Stomach (tissue), 9 donors: ENCODE data around the gene OR13C3. TPM values are rescaled to one million over a fixed set of nuclear protein-coding genes. Genes with fewer than 3 reads are reported as not detected.

Experiments
- DNase-seq, 2 donors: peaks; one replicate each; pipeline versions ENCODE4 v3.0.0 to v3.0.0-alpha.2; 2013 to 2019
- H3K27ac ChIP-seq, 5 donors: fragments of 200-600 bp in 4 of 5; sonication (generic) in 4 of 5; one replicate each; pipeline ENCODE4 v1.5.1; 2013 to 2019; ENCODE audit warnings: mild to moderate bottlenecking in 1 of 5, moderate library complexity in 1 of 5
- H3K27me3 ChIP-seq, 3 donors: fragments of 200-600 bp; sonication (generic); one replicate each; pipeline ENCODE4 v1.5.1; 2017 to 2019; ENCODE audit warnings: mixed run types in 1 of 3
- H3K36me3 ChIP-seq, 4 donors: fragments of 200-600 bp; sonication (generic); 1 replicate in 3 of 4; 2 replicates in 1 of 4; pipeline ENCODE4 v1.5.1; 2016 to 2019
- H3K4me1 ChIP-seq, 4 donors: fragments of 200-600 bp; sonication (generic); one replicate each; pipeline ENCODE4 v1.5.1; 2016 to 2019
- H3K4me3 ChIP-seq, 4 donors: fragments of 200-600 bp; sonication (generic) in 3 of 4; one replicate each; pipeline ENCODE4 v1.5.1; 2016 to 2019; ENCODE audit warnings: mild to moderate bottlenecking in 1 of 4
- H3K9me3 ChIP-seq, 4 donors: fragments of 200-600 bp; sonication (generic); one replicate each; pipeline ENCODE4 v1.5.1; 2016 to 2019
- CTCF ChIP-seq, 7 experiments: fragments of 450-650 bp in 4 of 7; fragments of 200-600 bp in 3 of 7; sonication (generic) in 3 of 7; IDR thresholded peaks; one replicate each; pipeline ENCODE4 v1.5.1; 2016 to 2019; ENCODE audit warnings: antibody characterized with exemption in 7 of 7, control low read depth in 2 of 7, mild to moderate bottlenecking in 1 of 7
- EP300 ChIP-seq: sonication (generic); formaldehyde crosslinking; IDR thresholded peaks from one replicate; pipeline ENCODE4 v1.6.1; 2017; ENCODE audit warnings: antibody characterized with exemption
- POLR2A ChIP-seq, 4 donors: fragments of 450-650 bp; IDR thresholded peaks; one replicate each; pipeline ENCODE4 v1.6.1; 2016; ENCODE audit warnings: antibody characterized with exemption in 4 of 4, control low read depth in 2 of 4, mild to moderate bottlenecking in 1 of 4, moderate library complexity in 1 of 4
- POLR2AphosphoS5 ChIP-seq, 3 donors: sonication (generic); formaldehyde crosslinking; IDR thresholded peaks; one replicate each; pipeline ENCODE4 v1.6.1; 2016; ENCODE audit warnings: antibody characterized with exemption in 3 of 3
- WGBS, 5 donors: extraction: QIAGEN DNeasy Blood & Tissue Kit in 3 of 5; methylation state at CpG; one replicate each; pipeline versions ENCODE4 v1.1.5 to v1.1.7; 2013 to 2018; 5-methylcytosine and 5-hydroxymethylcytosine counted together
- intact Hi-C: fragments of 100-400 bp; cut with DNase I; formaldehyde crosslinking; loops from one replicate; pipeline ENCODE4 v1.15.1; 2023; ENCODE audit warnings: low total_unique reads
- polyA plus RNA-seq, 3 donors: library from polyadenylated mRNA; stranded (reverse); fragments of 200-250 nt; gene quantifications; one replicate each; pipeline ENCODE4 v1.2.3, GENCODE V29; 2013
- total RNA-seq, 5 donors: library from RNA; depleted of rRNA; stranded (reverse); fragments of >200 nt; gene quantifications; one replicate each; pipeline versions ENCODE4 v1.1.0 to v1.2.3, GENCODE V29; 2014 to 2016
- donor health status: healthy with polysubstance abuse.
- donor health status: Bipolar disorder and iron deficiency.
- donor health status: healthy.

OR13C3 gene
- total and polyA plus RNA-seq, 8 donors: not detected

GRCh38 chr9:104514901-104515300 is 21.8 kb downstream of the OR13C3 start:
- DNase-seq: no peak
- no peaks in the 10 kb centered on the region for H3K36me3 ChIP-seq
- intact Hi-C loops: no loop called here
- no peak overlapping the region for H3K4me3 ChIP-seq
- H3K4me1 ChIP-seq: no peaks in the 10 kb centered on the region
- no peaks in the 10 kb centered on the region for H3K27me3 ChIP-seq
- 69 to 78% (median 72%) methylated on average over 5 of the region's 5 CpGs for WGBS, 5 donors
- no peak for TF ChIP-seq EP300
- TF ChIP-seq POLR2A (IDR thresholded peaks at IDR 0.05): no peak
- H3K27ac ChIP-seq: no peak overlapping the region
- H3K9me3 ChIP-seq: no peaks in the 10 kb centered on the region

DNA sequence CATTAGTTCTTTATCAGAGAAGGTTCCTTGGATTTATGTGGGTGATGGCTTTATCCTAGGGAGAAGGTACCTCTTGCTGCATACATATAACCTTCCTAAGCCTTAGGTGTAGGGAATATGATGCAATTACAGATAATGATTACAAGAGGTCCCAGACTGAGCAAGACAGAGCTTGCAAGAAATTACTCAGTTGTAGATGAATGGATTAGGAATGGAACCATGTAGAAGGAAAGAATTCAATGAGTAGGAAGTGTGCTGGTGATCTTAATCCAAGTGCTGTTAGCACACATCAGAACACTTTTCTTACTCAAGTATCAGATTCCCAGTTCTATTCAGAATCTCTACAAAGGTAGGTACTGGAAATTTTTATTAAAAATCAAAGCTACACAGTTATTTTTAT is 30.1 kb downstream of the OR13C3 start:
- no peaks in the 10 kb centered on the region for H3K36me3 ChIP-seq
- H3K27me3 ChIP-seq: no peaks in the 10 kb centered on the region
- intact Hi-C loops: no loop called here

GRCh38 chr9:104503963-104504362 is 32.7 kb downstream of the OR13C3 start, which contains the start of gene OR13F1:
OR13F1 (plus strand) TSS chr9:104504263; CDS start chr9:104504263, 0 bp downstream.
- no peak for DNase-seq
- no peak within 1 kb of the TSS for H3K27ac ChIP-seq
- no peaks in the 10 kb centered on the region for H3K27me3 ChIP-seq
- intact Hi-C loops: no loop called here
- H3K4me3 ChIP-seq: no peak within 1 kb of the TSS
- no peak for TF ChIP-seq POLR2A (IDR thresholded peaks at IDR 0.05)
- TF ChIP-seq POLR2AphosphoS5 (IDR thresholded peaks at IDR 0.05): no peak
- no peak for TF ChIP-seq EP300
- TF ChIP-seq CTCF (IDR thresholded peaks at IDR 0.05): no peak
- H3K4me1 ChIP-seq: no peaks in the 10 kb centered on the region
- WGBS, 5 donors: 87 to 94% (median 93%) methylated on average over 5 of the region's 5 CpGs
- H3K9me3 ChIP-seq: no peaks in the 10 kb centered on the region
- H3K36me3 ChIP-seq: no peaks in the 10 kb centered on the region

More for the DNA sequence above, 30.1 kb downstream of the OR13C3 start:
- no peak overlapping the region for H3K4me3 ChIP-seq
- no peak for DNase-seq
- H3K9me3 ChIP-seq: no peaks in the 10 kb centered on the region
- no peak overlapping the region for H3K27ac ChIP-seq
- TF ChIP-seq POLR2A (IDR thresholded peaks at IDR 0.05) (no peak), POLR2AphosphoS5 (IDR thresholded peaks at IDR 0.05) (no peak), CTCF (IDR thresholded peaks at IDR 0.05) (no peak), EP300 (no peak)
- no peaks in the 10 kb centered on the region for H3K4me1 ChIP-seq

- no peak for DNase-seq
- no peak for TF ChIP-seq POLR2A (IDR thresholded peaks at IDR 0.05)
- TF ChIP-seq EP300: no peak
- no peak for TF ChIP-seq CTCF (IDR thresholded peaks at IDR 0.05)
- no peak for TF ChIP-seq POLR2AphosphoS5 (IDR thresholded peaks at IDR 0.05)
- intact Hi-C loops: no loop called here
Measured at GRCh38 chr9:104503440-104503839, 33.2 kb downstream of the OR13C3 start.

GRCh38 chr9:104494808-104495207 is 41.8 kb downstream of the OR13C3 start:
- WGBS, 5 donors: 33 to 44% (median 36%) methylated on average over 3 of the region's 3 CpGs
- no peaks in the 10 kb centered on the region for H3K9me3 ChIP-seq
- intact Hi-C loops: no loop called here
- no peaks in the 10 kb centered on the region for H3K27me3 ChIP-seq
- no peaks in the 10 kb centered on the region for H3K4me1 ChIP-seq
- H3K4me3 ChIP-seq: no peak overlapping the region
- H3K27ac ChIP-seq: no peak overlapping the region
- peak in 1 of 7 experiments; percentile 10 for TF ChIP-seq CTCF (IDR thresholded peaks at IDR 0.05)
- TF ChIP-seq POLR2A (IDR thresholded peaks at IDR 0.05): no peak
- no peaks in the 10 kb centered on the region for H3K36me3 ChIP-seq
- DNase-seq: peak in 1 of 2 donors; percentile 7

More at GRCh38 chr9:104503440-104503839, 33.2 kb downstream of the OR13C3 start:
- Histone ChIP-seq H3K27ac (no peak overlapping the region), H3K4me1 (no peaks in the 10 kb centered on the region), H3K4me3 (no peak overlapping the region), H3K9me3 (no peaks in the 10 kb centered on the region), H3K27me3 (no peaks in the 10 kb centered on the region), H3K36me3 (no peaks in the 10 kb centered on the region)

Other genes starting within 250 kb of the OR13C3 start
- not detected for gene OR13F1, start 32.6 kb downstream of the OR13C3 start, total RNA-seq
- gene OR13F1, start 32.6 kb downstream of the OR13C3 start, polyA plus RNA-seq: not detected
- gene OR13C4, start 9.6 kb downstream of the OR13C3 start, total RNA-seq: under 1 TPM in 1 of 5 donors, not detected in 4; 0.55 TPM
- not detected for gene OR13C4, start 9.6 kb downstream of the OR13C3 start, polyA plus RNA-seq
- not detected for gene OR13C8, start 32.3 kb upstream of the OR13C3 start, total RNA-seq
- not detected for gene OR13C8, start 32.3 kb upstream of the OR13C3 start, polyA plus RNA-seq
- gene OR13C5, start 62.6 kb upstream of the OR13C3 start, total RNA-seq: not detected
- not detected for gene OR13C5, start 62.6 kb upstream of the OR13C3 start, polyA plus RNA-seq
- not detected for gene OR13C2, start 68.8 kb upstream of the OR13C3 start, total RNA-seq
- not detected for gene OR13C2, start 68.8 kb upstream of the OR13C3 start, polyA plus RNA-seq
- gene OR13C9, start 81.3 kb upstream of the OR13C3 start, total RNA-seq: not detected
- gene OR13C9, start 81.3 kb upstream of the OR13C3 start, polyA plus RNA-seq: not detected
- not detected for gene OR13D1, start 157.7 kb upstream of the OR13C3 start, total RNA-seq
- gene OR13D1, start 157.7 kb upstream of the OR13C3 start, polyA plus RNA-seq: not detected
- gene NIPSNAP3A, start 210.8 kb upstream of the OR13C3 start, total RNA-seq: 10 to 100 TPM in 3 of 5 donors, 1 to 10 TPM in 2; 4.5 to 59.3 (median 11.7) TPM
- 10 to 100 TPM; 24.3 to 36.4 (median 26.0) TPM for gene NIPSNAP3A, start 210.8 kb upstream of the OR13C3 start, polyA plus RNA-seq
- gene NIPSNAP3B, start 227.3 kb upstream of the OR13C3 start, total RNA-seq: 1 to 10 TPM in 2 of 5 donors, not detected in 3; 2.0 to 5.5 TPM
- 1 to 10 TPM in 2 of 3 donors, under 1 TPM in 1; 0.75 to 2.3 (median 1.7) TPM for gene NIPSNAP3B, start 227.3 kb upstream of the OR13C3 start, polyA plus RNA-seq